IMR-90 (cell line): ENCODE data around the gene ATP9B. TPM values are rescaled to one million over a fixed set of nuclear protein-coding genes. Genes with fewer than 3 reads are reported as not detected.

Experiments used
- ATAC-seq: fragments of 200-7000 bp; cut with Tn5 transposase; 2 replicates; pipeline ENCODE4 v1.9.1; 2020; ENCODE audit warnings: low read depth, mild to moderate bottlenecking, moderate library complexity
- BruUV-seq: library from RNA; stranded (reverse); fragments of 400-500 nt; replicated peaks from 2 replicates; lab custom pipeline; 2021; lab: Mats Ljungman, UMichigan
- CTCF ChIA-PET: fragments of 300-600 bp; formaldehyde crosslinking; extraction: SDS; loops from one replicate; lab custom pipeline; 2021; ENCODE audit warnings: antibody characterized with exemption; lab: Yijun Ruan, JAX
- POLR2A ChIA-PET: fragments of 300-600 bp; sonication (Branson Sonifier 250); formaldehyde crosslinking; loops from one replicate; lab custom pipeline; 2022; ENCODE audit warnings: antibody characterized with exemption; ENCODE audit not compliant: unreplicated experiment; lab: Charles Lee
- DNase-seq: peaks from one replicate; pipeline ENCODE4 v3.0.0; 2013
- H2AFZ ChIP-seq: replicated peaks from 2 replicates; pipeline ENCODE3; 2013; ENCODE audit warnings: low read length, mild to moderate bottlenecking; ENCODE audit not compliant: poor library complexity
- H2AK5ac ChIP-seq: 2 replicates; pipeline ENCODE4 v1.6.1; 2013; ENCODE audit warnings: low read depth, low read length, inconsistent platforms
- H2AK9ac ChIP-seq: replicated peaks from 2 replicates; pipeline ENCODE3; 2013; ENCODE audit warnings: mild to moderate bottlenecking, low read depth, low read length, moderate library complexity; ENCODE audit not compliant: poor library complexity
- H2BK120ac ChIP-seq: 2 replicates; pipeline ENCODE4 v1.6.1; 2013; ENCODE audit warnings: low read depth, low read length, inconsistent platforms
- H2BK15ac ChIP-seq: 3 replicates; pipeline ENCODE4 v1.6.1; 2013; ENCODE audit warnings: low read depth, low read length, inconsistent platforms
- H2BK20ac ChIP-seq: 2 replicates; pipeline ENCODE4 v1.6.1; 2013; ENCODE audit warnings: low read depth, mild to moderate bottlenecking, inconsistent platforms, low read length, moderate library complexity
- H2BK5ac ChIP-seq: 2 replicates; pipeline ENCODE4 v1.6.1; 2013; ENCODE audit warnings: mild to moderate bottlenecking, low read depth, low read length, inconsistent platforms; ENCODE audit not compliant: poor library complexity, severe bottlenecking
- H3K14ac ChIP-seq: replicated peaks from 2 replicates; pipeline ENCODE4 v1.6.1; 2013; ENCODE audit warnings: low read depth, low read length, inconsistent platforms
- H3K18ac ChIP-seq: 2 replicates; pipeline ENCODE4 v1.6.1; 2013; ENCODE audit warnings: low read depth, low read length, control low read depth
- H3K23ac ChIP-seq: 2 replicates; pipeline ENCODE4 v1.6.1; 2013; ENCODE audit warnings: low read depth, low read length, inconsistent platforms
- H3K27ac ChIP-seq: 2 replicates; pipeline ENCODE4 v1.5.1; 2013; ENCODE audit warnings: mild to moderate bottlenecking, control low read depth, low read length; ENCODE audit not compliant: insufficient read depth
- H3K27me3 ChIP-seq: 2 replicates; pipeline ENCODE4 v1.6.1; 2013; ENCODE audit warnings: low read length; ENCODE audit not compliant: control insufficient read depth, insufficient read depth
- H3K36me3 ChIP-seq: 2 replicates; pipeline ENCODE4 v1.6.1; 2013; ENCODE audit warnings: low read length, mixed read lengths; ENCODE audit not compliant: control insufficient read depth, insufficient read depth
- H3K4ac ChIP-seq: 2 replicates; pipeline ENCODE4 v1.6.1; 2013; ENCODE audit warnings: low read depth, low read length, inconsistent platforms
- H3K4me1 ChIP-seq: 2 replicates; pipeline ENCODE4 v1.6.1; 2013; ENCODE audit warnings: low read length, mixed read lengths; ENCODE audit not compliant: control insufficient read depth, insufficient read depth
- H3K4me2 ChIP-seq: 2 replicates; pipeline ENCODE4 v1.6.1; 2013; ENCODE audit warnings: low read depth, mild to moderate bottlenecking, control low read depth, low read length, moderate library complexity
- H3K4me3 ChIP-seq: 2 replicates; pipeline ENCODE4 v1.5.1; 2013; ENCODE audit warnings: low read depth, mild to moderate bottlenecking, control low read depth, low read length, moderate library complexity; ENCODE audit not compliant: insufficient read depth
- H3K56ac ChIP-seq: 2 replicates; pipeline ENCODE4 v1.6.1; 2013; ENCODE audit warnings: low read length, inconsistent platforms; ENCODE audit not compliant: insufficient read depth; ENCODE audit errors: extremely low read depth
- H3K79me1 ChIP-seq, 2 experiments: 2 replicates each; pipeline ENCODE4 v1.6.1; 2013; ENCODE audit warnings: low read length in 2 of 2, inconsistent platforms in 1 of 2, low read depth in 1 of 2
- H3K9ac ChIP-seq: 2 replicates; pipeline ENCODE4 v1.6.1; 2013; ENCODE audit warnings: low read depth, low read length, control low read depth
- H3K9me1 ChIP-seq: 2 replicates; pipeline ENCODE4 v1.6.1; 2013; ENCODE audit warnings: low read length, inconsistent platforms; ENCODE audit not compliant: insufficient read depth
- H3K9me3 ChIP-seq: 2 replicates; pipeline ENCODE4 v1.6.1; 2013; ENCODE audit warnings: low read length; ENCODE audit not compliant: control insufficient read depth, insufficient read depth
- H4K20me1 ChIP-seq: 2 replicates; pipeline ENCODE4 v1.6.1; 2013; ENCODE audit warnings: low read length, inconsistent platforms; ENCODE audit not compliant: insufficient read depth
- H4K5ac ChIP-seq: 2 replicates; pipeline ENCODE4 v1.6.1; 2013; ENCODE audit warnings: mild to moderate bottlenecking, low read depth, low read length, control low read depth
- H4K8ac ChIP-seq, 2 experiments: 2 replicates each; pipeline ENCODE4 v1.6.1; 2013; ENCODE audit warnings: low read depth in 2 of 2, low read length in 2 of 2, control low read depth in 1 of 2, inconsistent platforms in 1 of 2
- H4K91ac ChIP-seq: 2 replicates; pipeline ENCODE4 v1.6.1; 2013; ENCODE audit warnings: low read depth, low read length, inconsistent platforms; ENCODE audit not compliant: insufficient read depth
- BHLHE40 ChIP-seq: fragments of 150-350 bp; IDR thresholded peaks from 2 replicates; pipeline ENCODE4 v1.6.1; 2016; ENCODE audit warnings: mild to moderate bottlenecking, low read depth, low read length
- CHD1 ChIP-seq: IDR thresholded peaks from 2 replicates; pipeline ENCODE4 v1.6.1; 2012; ENCODE audit warnings: low read depth, low read length, improper control_type of control experiment
- FOS ChIP-seq: fragments of 150-350 bp; IDR thresholded peaks from 2 replicates; pipeline ENCODE4 v1.6.1; 2016; ENCODE audit warnings: low read depth, low read length
- MAFK ChIP-seq: IDR thresholded peaks from 2 replicates; pipeline ENCODE4 v1.6.1; 2012; ENCODE audit warnings: low read depth, low read length, improper control_type of control experiment
- MAZ ChIP-seq: IDR thresholded peaks from 2 replicates; pipeline ENCODE4 v1.6.1; 2012; ENCODE audit warnings: low read depth, mild to moderate bottlenecking, low read length, improper control_type of control experiment, moderate library complexity, borderline replicate concordance
- MXI1 ChIP-seq: IDR thresholded peaks from 2 replicates; pipeline ENCODE4 v1.6.1; 2012; ENCODE audit warnings: low read depth, mild to moderate bottlenecking, low read length, moderate library complexity, borderline replicate concordance
- NFE2L2 ChIP-seq: fragments of 150-350 bp; IDR thresholded peaks from 2 replicates; pipeline ENCODE4 v1.6.1; 2016; ENCODE audit warnings: low read depth, mild to moderate bottlenecking, low read length
- POLR2A ChIP-seq: IDR thresholded peaks from 2 replicates; pipeline ENCODE4 v1.6.1; 2012; ENCODE audit warnings: mild to moderate bottlenecking, low read depth, low read length
- RAD21 ChIP-seq: IDR thresholded peaks from 2 replicates; pipeline ENCODE4 v1.6.1; 2012; ENCODE audit warnings: low read length, improper control_type of control experiment
- RCOR1 ChIP-seq: IDR thresholded peaks from 2 replicates; pipeline ENCODE4 v1.6.1; 2012; ENCODE audit warnings: mild to moderate bottlenecking, low read length, improper control_type of control experiment; ENCODE audit not compliant: insufficient replicate concordance
- RFX5 ChIP-seq: IDR thresholded peaks from 2 replicates; pipeline ENCODE4 v1.8.0; 2012; ENCODE audit warnings: low read depth, mild to moderate bottlenecking, low read length, moderate library complexity
- SMC3 ChIP-seq: fragments of 150-350 bp; IDR thresholded peaks from 2 replicates; pipeline ENCODE4 v1.6.1; 2016; ENCODE audit warnings: low read depth, mild to moderate bottlenecking, antibody characterized with exemption, low read length, moderate library complexity
- USF2 ChIP-seq: fragments of 150-350 bp; IDR thresholded peaks from 2 replicates; pipeline ENCODE4 v1.6.1; 2017; ENCODE audit warnings: mild to moderate bottlenecking, antibody characterized with exemption, low read length, low read depth
- WGBS, 2 experiments: methylation state at CpG; one replicate each; pipeline versions ENCODE4 v1.1.5 to v1.1.7; 2013; ENCODE audit warnings: missing lambda C conversion rate in 2 of 2; ENCODE audit not compliant: insufficient read length in 1 of 2; ENCODE audit errors: extremely low coverage in 2 of 2; 5-methylcytosine and 5-hydroxymethylcytosine counted together
- dilution Hi-C: fragments of 300-500 bp; cut with HindIII; formaldehyde crosslinking; loops from one replicate; pipeline ENCODE4 v1.14.3; 2018; ENCODE audit warnings: low sequenced_read_pairs; ENCODE audit not compliant: unreplicated experiment
- in situ Hi-C: fragments of 300-500 bp; cut with MboI; formaldehyde crosslinking; loops from 3 replicates; pipeline ENCODE4 v1.14.3; 2019; ENCODE audit warnings: low sequenced_read_pairs, inconsistent platforms, mixed read lengths
- intact Hi-C: fragments of 100-400 bp; cut with micrococcal nuclease; formaldehyde crosslinking; loops from 2 replicates; pipeline ENCODE4 v1.10.0; 2022
- polyA plus RNA-seq, 3 experiments: library from polyadenylated mRNA; depleted of rRNA; stranded (reverse); fragments of >200 nt; gene quantifications; 2 replicates each; pipeline ENCODE4 v1.2.3, GENCODE V29; 2012; ENCODE audit warnings: low replicate concordance in 1 of 3
- total RNA-seq: library from RNA; depleted of rRNA; stranded (reverse); fragments of >200 nt; gene quantifications from 2 replicates; pipeline ENCODE4 v1.2.3, GENCODE V29; 2012

The ATP9B gene
- total and polyA plus RNA-seq, 2 of the 4 experiments (the other 2 are of a cell fraction), result 11.0 to 11.5 TPM

GRCh38 chr18:79387615-79388014, 318.4 kb downstream of the ATP9B start:
- no peak overlapping the region for H3K4ac ChIP-seq
- H2AFZ ChIP-seq, result no peak overlapping the region
- H4K20me1 ChIP-seq, result no peaks in the 10 kb centered on the region
- POLR2A ChIA-PET, result no interaction called here
- no peak overlapping the region for H3K14ac ChIP-seq
- dilution Hi-C loops (no loop called here), intact Hi-C loops (no loop called here), in situ Hi-C loops (no loop called here)
- no peak overlapping the region for H2BK15ac ChIP-seq
- no peaks in the 10 kb centered on the region for H3K79me1 ChIP-seq
- H4K8ac ChIP-seq, result no peak overlapping the region
- H3K27ac ChIP-seq, result no peak overlapping the region
- no peak overlapping the region for H3K9ac ChIP-seq
- WGBS, 2 experiments, result no CpG with 5 or more reads among the region's 11 CpGs
- BruUV-seq, result no TSS peak
- H4K91ac ChIP-seq, result no peak overlapping the region
- no peak overlapping the region for H3K4me2 ChIP-seq
- no peak overlapping the region for H3K4me3 ChIP-seq
- H2BK120ac ChIP-seq, result no peak overlapping the region
- no peak overlapping the region for H4K5ac ChIP-seq
- H2BK20ac ChIP-seq, result no peak overlapping the region
- peaks cover 3% of the 10 kb centered on the region; the same call in 1 of the 2 replicates for H3K4me1 ChIP-seq
- H3K23ac ChIP-seq, result no peak overlapping the region
- no peaks in the 10 kb centered on the region for H3K9me3 ChIP-seq
- TF ChIP-seq CHD1, result no peak
- TF ChIP-seq RCOR1, result no peak
- TF ChIP-seq MAFK, result no peak
- TF ChIP-seq USF2, result no peak
- TF ChIP-seq FOS, result no peak
- TF ChIP-seq MAZ, result no peak
- TF ChIP-seq POLR2A, result no peak
- TF ChIP-seq NFE2L2, result no peak
- no peak for TF ChIP-seq SMC3
- TF ChIP-seq RFX5, result no peak
- no peak for TF ChIP-seq RAD21
- TF ChIP-seq BHLHE40, result no peak
- TF ChIP-seq MXI1, result no peak
- no peaks in the 10 kb centered on the region for H3K9me1 ChIP-seq
- ATAC-seq (no peak), DNase-seq (no peak)
- H3K36me3 ChIP-seq, result no peaks in the 10 kb centered on the region
- H3K18ac ChIP-seq, result no peak overlapping the region
- no peak overlapping the region for H3K56ac ChIP-seq
- no peak overlapping the region for H2AK5ac ChIP-seq
- peaks cover 28% of the 10 kb centered on the region for H3K27me3 ChIP-seq
- CTCF ChIA-PET, result no interaction called here
- no peak overlapping the region for H2AK9ac ChIP-seq
- no peak overlapping the region for H2BK5ac ChIP-seq
